GM23248 (cell line): ENCODE measurements around the gene C17orf78. TPM values are rescaled to one million over a fixed set of nuclear protein-coding genes. Genes with fewer than 3 reads are reported as not detected.
"Not testable (repeated sequence)": the region's sequence is repeated elsewhere in the genome, so short reads cannot be mapped to it uniquely, and the experiment has no call there.

ENCODE experiments used
- DNase-seq: peaks from one replicate; pipeline ENCODE4 v3.0.0-alpha.2; 2015
- H2AFZ ChIP-seq: fragments of 200-600 bp; sonication (generic); 2 replicates; pipeline ENCODE4 v1.6.1; 2016; ENCODE audit warnings: antibody characterized with exemption
- H3F3A ChIP-seq: fragments of 200-600 bp; sonication (generic); 2 replicates; pipeline ENCODE4 v1.6.1; 2016; ENCODE audit warnings: mild to moderate bottlenecking, antibody characterized with exemption, mixed run types; ENCODE audit not compliant: insufficient read depth
- H3K27ac ChIP-seq: fragments of 200-600 bp; sonication (generic); 2 replicates; pipeline ENCODE4 v1.5.1; 2016; ENCODE audit warnings: mild to moderate bottlenecking
- H3K27me3 ChIP-seq: fragments of 200-600 bp; sonication (generic); replicated peaks from 2 replicates; pipeline ENCODE4 v1.6.1; 2016; ENCODE audit warnings: mild to moderate bottlenecking; ENCODE audit not compliant: insufficient read depth
- H3K36me3 ChIP-seq: fragments of 200-600 bp; sonication (generic); 2 replicates; pipeline ENCODE4 v1.6.1; 2016; ENCODE audit warnings: low read depth, mild to moderate bottlenecking
- H3K4me1 ChIP-seq: fragments of 200-600 bp; sonication (generic); 2 replicates; pipeline ENCODE4 v1.6.1; 2016; ENCODE audit warnings: mild to moderate bottlenecking; ENCODE audit not compliant: insufficient read depth
- H3K4me2 ChIP-seq: fragments of 200-600 bp; sonication (generic); one replicate; pipeline ENCODE4 v1.6.1; 2016; ENCODE audit warnings: mild to moderate bottlenecking; ENCODE audit not compliant: unreplicated experiment
- H3K4me3 ChIP-seq: fragments of 200-600 bp; sonication (generic); 2 replicates; pipeline ENCODE4 v1.5.1; 2016; ENCODE audit warnings: mild to moderate bottlenecking
- H3K79me2 ChIP-seq: fragments of 200-600 bp; sonication (generic); 2 replicates; pipeline ENCODE4 v1.6.1; 2016; ENCODE audit warnings: mild to moderate bottlenecking; ENCODE audit not compliant: insufficient read depth
- H3K9ac ChIP-seq: fragments of 200-600 bp; sonication (generic); 2 replicates; pipeline ENCODE4 v1.6.1; 2016; ENCODE audit warnings: mild to moderate bottlenecking
- H3K9me2 ChIP-seq: fragments of 200-600 bp; sonication (generic); 2 replicates; pipeline ENCODE4 v1.6.1; 2016; ENCODE audit warnings: mixed run types, mild to moderate bottlenecking, moderate library complexity; ENCODE audit not compliant: insufficient read depth
- H3K9me3 ChIP-seq: fragments of 200-600 bp; sonication (generic); one replicate; pipeline ENCODE4 v1.6.1; 2017; ENCODE audit warnings: low read depth
- H4K20me1 ChIP-seq: fragments of 200-600 bp; sonication (generic); 2 replicates; pipeline ENCODE4 v1.6.0; 2016; ENCODE audit not compliant: insufficient read depth
- EZH2 ChIP-seq: fragments of 200-600 bp; sonication (generic); IDR thresholded peaks from 2 replicates; pipeline ENCODE4 v1.6.1; 2018; ENCODE audit warnings: antibody characterized with exemption, mild to moderate bottlenecking; ENCODE audit not compliant: insufficient read depth, poor library complexity, severe bottlenecking
- EZH2phosphoT487 ChIP-seq: fragments of 200-600 bp; sonication (generic); IDR thresholded peaks from 2 replicates; pipeline ENCODE4 v1.6.1; 2018; ENCODE audit warnings: antibody characterized with exemption, moderate library complexity, mild to moderate bottlenecking, low read depth; ENCODE audit not compliant: insufficient read depth
- WGBS, 2 experiments: methylation state at CpG; one replicate each; pipeline ENCODE4 v1.1.6; 2015 to 2017; ENCODE audit warnings: low lambda C conversion rate in 2 of 2, low coverage in 1 of 2; ENCODE audit errors: missing lambda C conversion rate in 2 of 2; 5-methylcytosine and 5-hydroxymethylcytosine counted together
- in situ Hi-C: fragments of 300-500 bp; cut with MboI; formaldehyde crosslinking; loops from 2 replicates; pipeline ENCODE4 v1.15.0; 2020
- polyA plus RNA-seq: library from polyadenylated mRNA; unstranded; fragments of >200 nt; fragmentation: Nextera tagmentation; extraction: Ambion mirVana; gene quantifications from 2 replicates; pipeline ENCODE4 v1.2.1, GENCODE V29; 2016
- total RNA-seq: library from RNA; depleted of rRNA; stranded (reverse); fragments of >200 nt; shearing (Covaris generic); gene quantifications from 2 replicates; pipeline ENCODE4 v1.2.3, GENCODE V29; 2014

Gene C17orf78
- total and polyA plus RNA-seq, 2 experiments from 2014 or later = not detected

DNA sequence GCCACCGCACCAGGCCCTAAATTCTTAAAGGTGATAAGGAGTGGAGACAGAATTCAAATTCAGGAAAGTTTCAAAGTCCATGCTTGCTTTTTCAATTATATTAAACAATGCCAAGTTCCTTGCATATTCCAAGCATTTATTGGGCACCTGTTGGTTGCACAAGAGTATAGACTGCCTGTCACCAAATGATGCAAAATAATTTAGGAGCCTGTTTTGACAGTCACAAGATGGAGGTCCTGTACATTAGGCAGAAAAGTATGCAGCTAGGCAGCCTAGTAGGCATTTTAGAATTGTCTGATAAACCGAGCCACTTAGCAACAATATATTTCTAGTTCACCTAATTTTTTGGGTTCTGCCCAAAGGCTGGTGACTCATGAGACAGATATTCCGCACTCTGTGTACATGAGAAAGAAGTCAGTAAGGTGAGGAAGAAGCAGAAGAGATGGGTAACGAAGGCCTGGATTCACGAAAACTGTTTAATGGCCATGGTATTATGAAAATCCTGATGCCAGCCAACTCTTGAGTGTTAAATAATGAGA lies 23.5 kb downstream of the C17orf78 start:
- 84 to 87% methylated on average over 5 of the region's 5 CpGs for WGBS, 2 experiments
- no peaks in the 10 kb centered on the region for H3K27me3 ChIP-seq
- H3K9me2 ChIP-seq = no peaks in the 10 kb centered on the region
- H2AFZ ChIP-seq = no peak overlapping the region
- no peak for DNase-seq
- H3K79me2 ChIP-seq = peaks cover 27% of the 10 kb centered on the region
- no peak overlapping the region for H3K4me3 ChIP-seq
- no peaks in the 10 kb centered on the region for H3K36me3 ChIP-seq
- no peaks in the 10 kb centered on the region for H3K9me3 ChIP-seq
- in situ Hi-C loops = no loop called here
- no peak for TF ChIP-seq EZH2phosphoT487
- TF ChIP-seq EZH2 = no peak
- no peak overlapping the region for H3K4me2 ChIP-seq
- H3K27ac ChIP-seq = no peak overlapping the region
- H3K9ac ChIP-seq = no peak overlapping the region
- no peaks in the 10 kb centered on the region for H4K20me1 ChIP-seq
- H3K4me1 ChIP-seq = no peaks in the 10 kb centered on the region
- no peaks in the 10 kb centered on the region for H3F3A ChIP-seq

DNA sequence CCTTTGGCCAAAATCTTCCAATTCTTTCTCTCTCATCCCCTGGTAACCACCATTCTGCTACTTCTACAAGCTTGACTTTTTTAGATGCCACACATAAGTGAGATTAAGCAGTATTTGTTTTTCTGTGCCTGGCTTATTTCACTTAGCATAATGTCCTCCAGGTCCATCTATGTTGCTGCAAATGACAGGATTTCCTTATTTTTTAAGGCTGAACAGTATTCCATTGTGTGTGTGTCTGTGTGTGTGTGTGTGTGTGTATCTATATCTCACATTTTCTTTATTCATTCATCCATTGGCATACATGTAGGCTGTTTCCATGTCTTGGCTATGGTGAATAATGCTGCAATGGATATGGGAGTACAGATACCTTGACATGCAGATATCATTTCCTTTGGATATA lies 24.7 kb downstream of the C17orf78 start:
- Histone ChIP-seq H3K4me1 (peaks cover 9% of the 10 kb centered on the region), H3K36me3 (no peaks in the 10 kb centered on the region), H3K9me2 (no peaks in the 10 kb centered on the region), H3K27ac (no peak overlapping the region), H4K20me1 (no peaks in the 10 kb centered on the region), H2AFZ (no peak overlapping the region), H3K79me2 (peaks cover 39% of the 10 kb centered on the region), H3K27me3 (no peaks in the 10 kb centered on the region), H3K9ac (no peak overlapping the region), H3F3A (no peaks in the 10 kb centered on the region), H3K9me3 (no peaks in the 10 kb centered on the region), H3K4me2 (no peak overlapping the region), H3K4me3 (no peak overlapping the region)
- in situ Hi-C loops = no loop called here
- DNase-seq = no peak
- no peak for TF ChIP-seq EZH2
- TF ChIP-seq EZH2phosphoT487 = no peak

DNA sequence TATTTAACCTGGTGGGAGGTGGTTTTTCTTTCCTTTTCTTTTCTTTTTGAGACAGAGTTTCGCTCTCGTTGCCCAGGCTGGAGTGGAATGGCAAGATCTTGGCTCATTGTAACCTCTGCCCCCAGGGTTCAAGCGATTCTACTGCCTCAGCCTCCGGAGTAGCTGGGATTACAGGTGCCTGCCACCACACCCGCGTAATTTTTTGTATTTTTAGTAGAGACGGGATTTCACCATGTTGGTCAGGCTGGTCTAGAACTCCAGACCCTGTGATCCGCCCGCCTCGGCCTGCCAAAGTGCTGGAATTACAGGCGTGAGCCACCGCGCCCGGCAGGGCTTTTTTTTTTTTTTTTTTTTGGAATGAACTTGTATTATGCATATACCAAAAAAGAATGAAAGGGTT lies 29.7 kb downstream of the C17orf78 start:
- H3K27me3 ChIP-seq, DNase-seq, H3K36me3 ChIP-seq, H3F3A ChIP-seq, H3K9me3 ChIP-seq, H4K20me1 ChIP-seq, H3K9me2 ChIP-seq, in situ Hi-C loops: not testable (repeated sequence)
- 46 to 49% methylated on average over 14 of the region's 14 CpGs for WGBS, 2 experiments
- H3K4me2 ChIP-seq = peak overlapping the region; percentile 83
- peak overlapping the region; percentile 73; the same call in 1 of the 2 replicates for H3K27ac ChIP-seq
- peaks cover 18% of the 10 kb centered on the region for H3K4me1 ChIP-seq
- peak overlapping the region; percentile 89 for H3K9ac ChIP-seq
- peaks cover 81% of the 10 kb centered on the region for H3K79me2 ChIP-seq
- H2AFZ ChIP-seq = peak overlapping the region; percentile 96
- H3K4me3 ChIP-seq = peak overlapping the region; percentile 95

DNA sequence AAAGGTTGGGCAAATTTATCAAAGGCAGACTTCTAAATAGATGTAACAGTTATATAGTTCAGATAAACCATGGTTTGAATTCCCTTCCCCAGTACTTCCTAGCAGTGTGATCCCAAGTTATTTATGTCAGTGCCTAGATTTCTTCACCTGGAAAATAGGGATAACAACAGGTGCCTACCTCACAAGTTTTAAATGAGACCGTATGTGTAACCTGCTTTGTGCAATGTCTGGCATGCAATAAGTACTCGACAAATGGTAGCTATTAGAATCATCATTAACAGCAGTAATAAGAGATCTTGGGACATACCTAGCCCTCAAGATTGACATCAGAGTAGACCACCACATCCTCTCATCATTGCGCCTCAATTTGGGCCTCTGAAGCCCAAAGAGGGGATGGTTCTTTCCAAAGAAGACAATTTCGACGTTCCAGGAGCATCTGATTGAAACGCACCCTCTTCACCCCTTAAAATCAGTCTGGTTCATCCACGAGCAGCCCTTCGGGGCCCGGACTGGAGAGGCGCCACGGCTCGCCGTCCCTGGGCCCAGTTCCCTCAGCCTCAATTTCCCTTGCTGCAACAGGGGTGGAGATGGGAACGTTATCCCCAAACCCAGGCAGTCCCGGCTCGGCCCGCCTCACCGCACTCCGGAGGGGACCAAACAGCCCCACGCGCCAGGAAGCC lies 30.3 kb downstream of the C17orf78 start:
- H3K79me2 ChIP-seq = peaks cover 83% of the 10 kb centered on the region
- in situ Hi-C loops = no loop called here
- H3K9me3 ChIP-seq = no peaks in the 10 kb centered on the region
- H3K27me3 ChIP-seq = no peaks in the 10 kb centered on the region
- H4K20me1 ChIP-seq = no peaks in the 10 kb centered on the region
- WGBS, 2 experiments = 0 to 1% methylated on average over 21 of the region's 21 CpGs
- peak overlapping the region; percentile 95 for H3K4me3 ChIP-seq
- peak; percentile 32 for DNase-seq
- TF ChIP-seq EZH2phosphoT487 = no peak
- no peak for TF ChIP-seq EZH2
- peak overlapping the region; percentile 89 for H3K9ac ChIP-seq
- H3K4me2 ChIP-seq = peak overlapping the region; percentile 83
- H3F3A ChIP-seq = peaks cover 6% of the 10 kb centered on the region; the same call in 1 of the 2 replicates
- peaks cover 18% of the 10 kb centered on the region for H3K4me1 ChIP-seq
- no peaks in the 10 kb centered on the region for H3K9me2 ChIP-seq
- H3K27ac ChIP-seq = peak overlapping the region; percentile 73
- H3K36me3 ChIP-seq = peaks cover 1% of the 10 kb centered on the region; the same call in 1 of the 2 replicates
- H2AFZ ChIP-seq = peak overlapping the region; percentile 96
